Activated naive CD4-positive, alpha-beta T cell treated with anti-CD3 and anti-CD28 coated beads, Interleukin-2, amount 50 U/mL, for 16 hours (primary cell): ENCODE results near the gene NCL.
"Not testable (repeated sequence)": the region's sequence is repeated elsewhere in the genome, so short reads cannot be mapped to it uniquely, and the experiment has no call there.

Experiments
- DNase-seq: peaks from one replicate; pipeline ENCODE4 v3.0.0-alpha.2; 2020

Gene NCL

DNA sequence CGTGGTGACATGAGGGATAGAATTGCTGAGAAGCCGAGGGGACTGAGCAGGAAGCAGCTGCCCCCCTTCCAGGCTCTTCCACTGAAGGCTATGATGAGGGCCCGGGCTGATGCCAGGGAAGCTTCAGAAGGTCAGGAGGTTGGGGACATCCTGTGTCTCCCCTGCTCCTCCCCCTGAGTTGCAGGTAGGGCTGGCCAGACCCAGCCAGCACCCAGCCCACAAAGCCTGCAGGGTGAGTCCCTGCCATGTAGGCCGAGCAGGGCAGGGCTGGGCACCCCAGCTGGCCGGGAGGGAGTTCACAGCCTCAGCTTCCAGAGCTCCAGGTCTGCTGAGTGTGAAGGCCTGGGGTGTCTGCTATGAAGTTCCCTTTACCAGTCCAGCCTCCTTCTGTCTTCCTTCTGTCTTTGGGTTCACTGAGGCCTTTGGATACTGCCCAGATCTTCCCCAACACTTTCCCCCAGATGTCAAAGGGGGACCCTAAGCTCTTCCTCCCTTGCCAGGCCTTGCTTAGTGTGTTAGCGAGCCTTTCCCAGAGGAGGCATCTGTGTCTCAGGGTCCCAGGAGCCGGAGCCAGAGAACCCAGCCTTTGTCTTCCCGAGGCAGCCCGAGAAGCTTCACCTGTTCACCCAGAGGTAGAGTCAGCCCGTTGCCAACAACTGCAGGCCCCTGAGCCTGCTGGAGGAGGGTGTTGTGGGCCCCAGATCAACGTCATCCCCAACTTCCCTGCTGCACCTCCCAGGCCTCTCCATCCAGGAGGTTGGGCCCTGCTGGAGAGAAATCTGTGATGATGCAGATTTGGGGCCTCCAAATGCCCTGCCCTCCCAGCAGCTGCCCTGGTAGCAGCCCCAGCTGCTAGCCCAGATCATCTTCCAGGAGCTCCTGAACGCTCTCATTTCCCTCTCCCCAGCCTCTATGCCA is 3.6 kb upstream of the NCL start:
- no peak for DNase-seq

- no peak for DNase-seq
Measured at GRCh38 chr2:231467016-231467545, 2.8 kb upstream of the NCL start.

- peak; percentile 98 for DNase-seq
Measured at GRCh38 chr2:231464576-231465540, 574 bp upstream of the NCL start.

GRCh38 chr2:231462729-231463465 is 1.4 kb downstream of the NCL start:
- no peak for DNase-seq

DNA sequence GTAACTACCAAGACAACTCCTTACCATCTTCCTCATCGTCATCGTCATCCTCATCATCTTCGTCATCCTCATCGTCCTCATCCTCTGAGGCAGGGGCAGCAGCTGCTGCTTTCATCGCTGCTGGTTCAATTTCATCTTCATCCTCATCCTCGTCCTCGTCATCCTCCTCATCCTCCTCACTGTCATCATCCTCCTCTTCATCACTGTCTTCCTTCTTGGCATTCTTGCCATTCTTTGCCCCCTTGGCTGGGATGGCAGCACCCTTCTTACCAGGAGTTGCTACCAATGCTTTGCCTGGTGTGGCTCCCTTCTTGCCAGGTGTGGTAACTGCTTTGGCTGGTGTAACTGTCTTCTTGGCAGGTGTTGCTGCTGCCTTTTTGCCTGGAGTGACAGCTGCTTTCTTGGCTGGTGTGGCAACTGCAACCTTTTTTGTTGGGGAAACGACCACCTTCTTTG is 2.7 kb downstream of the NCL start:
- no peak for DNase-seq

GRCh38 chr2:231460841-231461240 is 3.4 kb downstream of the NCL start:
- DNase-seq: not testable (repeated sequence)

GRCh38 chr2:231460073-231460835 is 4.0 kb downstream of the NCL start:
- DNase-seq: no peak

DNA sequence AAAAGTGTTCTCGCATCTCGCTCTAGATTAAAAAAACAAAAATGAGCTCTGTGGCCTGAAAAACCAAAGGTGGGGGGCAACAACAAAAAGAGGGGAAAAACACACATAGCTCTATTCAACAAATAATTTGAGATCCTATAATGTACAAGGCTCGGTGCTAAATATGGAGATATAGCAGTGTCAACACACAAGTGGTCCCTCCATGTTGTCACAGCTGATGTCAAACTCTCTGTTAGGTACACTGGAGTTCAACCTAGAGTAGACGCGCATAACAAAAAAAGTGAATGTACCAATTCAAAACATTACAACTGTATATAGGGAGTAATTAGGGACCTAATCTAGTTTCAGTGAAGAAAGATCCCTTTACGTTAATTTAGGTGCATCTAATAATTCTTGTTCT is 5.9 kb downstream of the NCL start:
- no peak for DNase-seq

- no peak for DNase-seq
Measured at GRCh38 chr2:231457101-231457500, 7.2 kb downstream of the NCL start.

GRCh38 chr2:231456295-231457004 is 7.8 kb downstream of the NCL start:
- DNase-seq: no peak

- DNase-seq: no peak
Measured at GRCh38 chr2:231455890-231456289, 8.4 kb downstream of the NCL start.

DNA sequence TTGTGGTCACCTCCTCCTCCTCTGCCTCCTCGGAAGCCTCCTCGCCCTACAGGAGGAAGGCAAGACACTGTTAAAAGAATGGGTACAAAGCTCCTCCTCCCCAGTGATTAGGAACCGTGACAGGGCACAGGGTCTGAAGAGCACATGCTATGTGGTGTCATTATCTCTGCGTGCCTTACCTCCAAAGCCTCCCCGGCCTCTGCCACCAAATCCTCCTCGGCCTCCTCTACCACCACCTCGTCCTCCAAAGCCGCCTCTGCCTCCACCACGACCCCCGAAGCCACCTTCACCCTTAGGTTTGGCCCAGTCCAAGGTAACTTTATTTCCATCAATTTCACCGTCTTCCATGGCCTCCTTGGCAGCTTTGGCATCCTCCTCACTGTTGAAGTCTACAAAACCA is 9.1 kb downstream of the NCL start:
- no peak for DNase-seq

DNA sequence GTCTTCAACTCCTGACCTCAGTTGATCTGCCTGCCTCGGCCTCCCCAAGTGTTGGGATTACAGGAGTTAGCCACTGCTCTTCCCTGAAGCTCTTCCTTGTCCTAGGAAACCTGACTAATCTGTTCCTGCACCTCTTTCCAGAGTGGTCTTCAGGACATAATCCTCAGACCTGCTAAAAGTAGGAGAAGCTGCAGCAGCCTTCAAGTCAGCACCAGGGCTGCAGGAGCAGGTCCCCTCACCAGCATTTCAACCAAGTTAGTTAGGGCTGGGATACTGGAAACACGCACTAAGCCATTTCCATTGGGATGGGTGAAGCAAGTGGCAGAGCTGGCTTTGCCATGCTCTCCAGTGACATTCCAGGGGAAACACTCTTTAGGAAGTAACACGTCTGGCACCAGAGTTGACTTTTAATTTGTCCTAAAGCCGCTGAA is 9.9 kb downstream of the NCL start:
- DNase-seq: no peak

DNA sequence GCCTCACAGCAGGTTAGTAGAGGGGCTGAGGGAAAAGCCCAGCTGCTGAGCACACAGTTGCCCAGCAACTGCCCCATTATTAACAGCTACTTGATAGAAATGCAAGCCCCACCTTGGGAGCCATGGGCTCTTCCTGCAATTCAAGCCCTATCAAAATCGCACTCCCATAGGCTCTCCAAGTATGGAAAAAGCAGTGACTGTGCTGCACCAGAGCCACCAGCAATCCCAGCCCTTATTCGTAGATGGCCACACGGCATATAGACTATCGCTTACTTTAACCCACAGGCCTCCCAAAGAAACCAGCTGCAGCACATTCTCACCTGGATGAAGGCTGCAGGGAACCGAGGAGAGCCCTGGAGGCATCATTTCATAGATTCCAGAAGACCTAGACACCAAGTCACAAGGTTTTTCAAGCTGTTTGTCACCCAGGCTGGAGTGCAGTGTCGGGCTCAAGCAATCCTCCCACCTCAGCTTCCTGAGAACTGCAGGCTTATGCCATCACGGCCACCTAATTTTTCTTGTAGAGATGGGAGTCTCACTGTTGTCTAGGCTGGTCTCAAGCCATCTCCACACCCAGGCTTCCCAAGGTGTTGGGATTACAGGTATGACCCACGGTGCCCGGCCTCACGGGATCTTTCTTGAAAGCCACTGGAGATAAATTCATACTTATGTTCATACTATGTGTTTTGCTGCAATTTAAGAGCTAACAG is 11.3 kb downstream of the NCL start:
- peak; percentile 16 for DNase-seq

DNA sequence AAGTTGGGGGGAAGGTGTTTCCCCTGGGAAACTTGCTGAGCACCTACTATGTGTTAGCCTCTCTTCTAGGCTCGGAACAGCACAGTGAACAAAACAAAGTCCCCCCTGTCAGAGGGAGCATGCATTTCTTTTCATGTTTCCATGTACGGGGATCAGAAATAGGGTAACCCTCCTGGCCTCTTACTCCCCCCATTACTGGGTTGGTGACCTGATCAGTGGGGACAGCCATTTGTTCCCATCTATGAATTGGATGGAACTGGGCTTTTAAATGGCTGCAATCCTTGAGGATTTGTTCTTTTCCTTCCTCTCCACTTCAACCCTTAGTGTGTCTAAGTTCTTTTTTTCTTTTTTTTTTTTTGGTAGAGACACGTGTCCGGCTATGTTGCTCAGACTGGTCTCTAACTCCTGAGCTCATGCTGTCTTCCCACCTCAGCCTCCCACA is 13.7 kb downstream of the NCL start:
- no peak for DNase-seq

- no peak for DNase-seq
Measured at GRCh38 chr2:231449503-231450054, 14.7 kb downstream of the NCL start.

DNA sequence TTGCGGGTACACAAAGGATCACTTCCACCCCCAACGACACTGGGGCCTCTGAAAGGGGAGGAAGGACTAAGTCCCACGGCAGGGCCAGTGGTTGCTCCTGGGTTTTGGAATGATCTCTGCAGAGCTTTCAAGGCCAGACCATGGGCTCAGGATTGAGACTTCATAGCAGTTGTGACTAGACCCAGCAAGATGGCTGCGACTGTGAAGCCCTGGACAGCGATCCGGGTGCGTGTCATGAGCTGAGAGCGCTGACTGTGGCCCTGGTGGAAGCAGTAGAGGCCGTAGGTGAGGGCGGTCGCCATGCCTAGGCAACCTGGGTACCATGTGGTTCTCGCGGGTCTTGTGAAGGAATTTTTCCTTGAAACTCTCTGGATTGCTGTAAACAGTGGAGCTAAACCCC is 27.3 kb downstream of the NCL start:
- DNase-seq: no peak

- DNase-seq: no peak
Measured at GRCh38 chr2:231433990-231434389, 30.3 kb downstream of the NCL start.

DNA sequence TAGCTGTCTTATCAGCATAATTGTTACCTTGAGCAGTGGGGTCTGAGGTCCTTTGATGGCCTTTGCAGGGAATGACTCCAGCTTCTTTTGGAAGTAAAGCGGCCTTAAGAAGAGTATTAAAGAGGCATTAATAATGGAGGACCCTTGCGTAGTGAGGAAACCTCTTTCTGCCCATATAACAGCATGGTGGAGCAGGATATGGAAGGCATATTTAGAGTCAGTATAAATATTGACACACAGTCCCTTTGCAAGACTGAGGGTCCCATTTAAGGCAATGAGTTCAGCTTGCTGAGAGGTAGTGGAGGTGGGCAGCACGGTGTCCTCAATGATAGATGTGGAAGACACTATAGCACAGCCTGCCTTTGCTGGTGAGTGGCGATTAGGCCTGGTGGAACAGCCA is 32.7 kb downstream of the NCL start:
- DNase-seq: no peak

- DNase-seq: not testable (repeated sequence)
Measured at GRCh38 chr2:231430437-231430836, 33.8 kb downstream of the NCL start.
